ENCODE measurements around the gene ADISSP. TPM values are rescaled to one million over a fixed set of nuclear protein-coding genes. Genes with fewer than 3 reads are reported as not detected.

Gene ADISSP
- total RNA-seq = 10 to 100 TPM; 11.2 to 26.7 TPM

DNA sequence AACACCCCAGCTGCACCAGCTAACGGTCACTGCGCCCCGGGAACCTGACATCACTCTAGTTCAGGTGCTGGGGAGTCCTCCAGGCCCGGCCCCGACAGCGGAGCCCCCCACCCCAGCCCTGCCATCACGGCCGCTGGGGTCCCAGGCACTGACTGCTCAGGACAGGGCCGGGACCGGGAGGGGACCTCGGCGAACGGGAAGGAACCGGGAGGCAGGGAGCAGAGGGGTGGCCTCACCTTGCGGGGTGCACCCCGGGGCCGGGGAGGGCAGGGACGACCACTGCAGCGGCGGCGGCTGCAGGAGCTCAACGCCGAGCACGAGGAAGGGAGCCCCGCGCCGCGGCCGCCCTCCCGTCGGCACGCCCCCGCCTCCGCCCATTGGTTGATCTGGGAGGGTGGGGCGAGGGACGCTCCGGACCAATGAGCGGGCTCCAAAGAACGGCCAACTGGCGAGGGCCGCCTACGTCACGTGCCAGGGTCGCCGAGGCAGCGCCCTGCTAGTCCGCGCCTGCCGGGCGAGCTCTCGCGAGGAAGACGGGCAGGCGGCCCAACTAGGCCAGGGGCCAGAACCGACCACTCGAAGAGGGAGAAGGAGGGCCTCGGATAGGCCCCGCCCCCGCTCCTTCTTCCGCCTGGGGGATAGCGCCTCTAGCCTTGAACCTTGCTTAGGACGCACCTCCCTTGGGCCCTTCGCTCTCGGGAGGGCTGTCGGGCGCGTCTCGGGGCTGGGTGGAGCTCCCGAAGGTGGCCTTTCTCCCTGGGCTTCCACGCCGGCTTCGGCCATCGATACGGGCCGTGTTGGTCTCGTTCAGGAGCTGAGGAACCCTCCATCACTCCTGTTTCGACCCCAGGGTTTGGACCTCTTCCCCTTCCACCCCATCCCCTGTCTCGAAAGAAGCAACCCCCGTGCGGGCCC lies at the start of gene ADISSP:
Gene ADISSP (minus strand): TSS at position 327 of the 915 bp plus-strand sequence. CDS start 7,653 bp downstream, outside the sequence.
- WGBS, 2 donors = 0 to 1% methylated on average over 20 to 78 of the region's 80 CpGs
- peaks cover 22% of the 10 kb centered on the region for H3K4me1 ChIP-seq
- no peaks in the 10 kb centered on the region for H3K27me3 ChIP-seq

GRCh38 chr20:3815703-3816315 lies 48.3 kb upstream of the ADISSP start:
- Histone ChIP-seq H3K27me3 (no peaks in the 10 kb centered on the region), H3K9me3 (no peaks in the 10 kb centered on the region), H3K36me3 (replicated peaks in 1 of 2; ENCODE audit: insufficient read depth in 1 of 2, low read depth in 2 of 2) (no peaks in the 10 kb centered on the region), H3K4me3 (no peak overlapping the region), H3K27ac (no peak overlapping the region), H3K4me1 (peaks cover 59% of the 10 kb centered on the region)
- ATAC-seq (no peak), DNase-seq (no peak)
- intact Hi-C loops (cut with DNase I) = no loop called here
- WGBS, 2 donors = 82 to 84% methylated on average over 9 of the region's 9 CpGs
- no peak for TF ChIP-seq POLR2A (IDR thresholded peaks at IDR 0.05)
- TF ChIP-seq, protein P1, sequence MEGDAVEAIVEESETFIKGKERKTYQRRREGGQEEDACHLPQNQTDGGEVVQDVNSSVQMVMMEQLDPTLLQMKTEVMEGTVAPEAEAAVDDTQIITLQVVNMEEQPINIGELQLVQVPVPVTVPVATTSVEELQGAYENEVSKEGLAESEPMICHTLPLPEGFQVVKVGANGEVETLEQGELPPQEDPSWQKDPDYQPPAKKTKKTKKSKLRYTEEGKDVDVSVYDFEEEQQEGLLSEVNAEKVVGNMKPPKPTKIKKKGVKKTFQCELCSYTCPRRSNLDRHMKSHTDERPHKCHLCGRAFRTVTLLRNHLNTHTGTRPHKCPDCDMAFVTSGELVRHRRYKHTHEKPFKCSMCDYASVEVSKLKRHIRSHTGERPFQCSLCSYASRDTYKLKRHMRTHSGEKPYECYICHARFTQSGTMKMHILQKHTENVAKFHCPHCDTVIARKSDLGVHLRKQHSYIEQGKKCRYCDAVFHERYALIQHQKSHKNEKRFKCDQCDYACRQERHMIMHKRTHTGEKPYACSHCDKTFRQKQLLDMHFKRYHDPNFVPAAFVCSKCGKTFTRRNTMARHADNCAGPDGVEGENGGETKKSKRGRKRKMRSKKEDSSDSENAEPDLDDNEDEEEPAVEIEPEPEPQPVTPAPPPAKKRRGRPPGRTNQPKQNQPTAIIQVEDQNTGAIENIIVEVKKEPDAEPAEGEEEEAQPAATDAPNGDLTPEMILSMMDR (IDR thresholded peaks at IDR 0.05) = no peak

More for the DNA sequence above, at the start of gene ADISSP:
- intact Hi-C loops (cut with DNase I) = no loop called here
- H3K36me3 ChIP-seq (replicated peaks in 1 of 2; ENCODE audit: insufficient read depth in 1 of 2, low read depth in 2 of 2) = no peaks in the 10 kb centered on the region
- peak within 1 kb of the TSS; percentile 36 to 42 for H3K4me3 ChIP-seq
- peak; percentile 98 to 99 (median 98) for DNase-seq
- no peaks in the 10 kb centered on the region for H3K9me3 ChIP-seq
- TF ChIP-seq POLR2A (IDR thresholded peaks at IDR 0.05) = peak; percentile 47 to 79 (median 71)
- TF ChIP-seq, protein P1 (IDR thresholded peaks at IDR 0.05) = peak in 1 of 7 experiments; percentile 24
- peak within 1 kb of the TSS; percentile 75 to 84 (median 79) for H3K27ac ChIP-seq
- ATAC-seq = peak; percentile 96

DNA sequence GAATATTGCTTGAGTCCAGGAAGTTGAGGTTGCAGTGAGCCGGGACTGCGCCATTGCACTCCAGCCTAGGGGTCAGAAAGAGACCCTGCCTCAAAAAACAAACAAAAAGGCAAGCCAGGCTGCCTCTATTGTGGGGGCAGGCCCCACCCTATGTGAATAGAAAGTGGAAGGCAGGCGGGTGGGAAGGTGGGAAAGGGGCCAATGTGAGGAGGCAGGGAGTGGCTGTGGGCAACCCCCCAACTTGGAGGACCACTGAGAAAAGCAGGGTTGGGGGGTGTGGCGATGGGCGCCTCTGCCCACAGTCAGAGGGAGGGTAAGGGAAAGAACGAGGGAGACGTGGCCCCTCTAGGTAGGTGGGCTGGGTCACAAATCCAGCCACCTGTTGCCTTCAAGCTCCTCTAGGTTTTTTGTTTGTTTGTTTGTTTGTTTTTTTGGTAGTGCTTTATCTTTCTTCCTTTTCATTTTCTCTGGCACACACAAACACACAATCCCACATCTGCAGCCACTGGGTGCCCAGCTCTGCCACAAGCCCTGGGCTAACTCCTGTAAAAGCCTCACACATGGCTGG lies 47.5 kb upstream of the ADISSP start:
- H3K4me3 ChIP-seq = no peak overlapping the region
- no peak overlapping the region for H3K27ac ChIP-seq
- no peak for ATAC-seq
- no peak for DNase-seq
- H3K4me1 ChIP-seq = peaks cover 67% of the 10 kb centered on the region
- TF ChIP-seq POLR2A (IDR thresholded peaks at IDR 0.05) = no peak
- TF ChIP-seq, protein P1 (IDR thresholded peaks at IDR 0.05) = no peak
- intact Hi-C loops (cut with DNase I) = no loop called here
- no peaks in the 10 kb centered on the region for H3K9me3 ChIP-seq
- H3K36me3 ChIP-seq (replicated peaks in 1 of 2; ENCODE audit: insufficient read depth in 1 of 2, low read depth in 2 of 2) = no peaks in the 10 kb centered on the region
- WGBS, 2 donors = 88 to 90% methylated on average over 7 of the region's 7 CpGs
- H3K27me3 ChIP-seq = no peaks in the 10 kb centered on the region

GRCh38 chr20:3813848-3814581 lies 46.5 kb upstream of the ADISSP start:
- ATAC-seq = no peak
- Histone ChIP-seq H3K4me3 (no peak overlapping the region), H3K27ac (peak overlapping the region; percentile 59 to 95 (median 90)), H3K36me3 (replicated peaks in 1 of 2; ENCODE audit: insufficient read depth in 1 of 2, low read depth in 2 of 2) (no peaks in the 10 kb centered on the region), H3K27me3 (no peaks in the 10 kb centered on the region), H3K9me3 (no peaks in the 10 kb centered on the region), H3K4me1 (peaks cover 62% of the 10 kb centered on the region)
- intact Hi-C loops (cut with DNase I) = no loop called here
- no peak for TF ChIP-seq POLR2A (IDR thresholded peaks at IDR 0.05)
- TF ChIP-seq, protein P1 (IDR thresholded peaks at IDR 0.05) = no peak
- WGBS, 2 donors = 55 to 66% methylated on average over 12 of the region's 12 CpGs
- DNase-seq = no peak

All from body of pancreas (tissue), 4 donors.